ENCODE data around the gene G6PD.
A peak's percentile ranks its signal among the peaks of the same experiment; 100 is the strongest.
"Not testable (repeated sequence)": the region's sequence is repeated elsewhere in the genome, so short reads cannot be mapped to it uniquely, and the experiment has no call there.

Gene G6PD

DNA sequence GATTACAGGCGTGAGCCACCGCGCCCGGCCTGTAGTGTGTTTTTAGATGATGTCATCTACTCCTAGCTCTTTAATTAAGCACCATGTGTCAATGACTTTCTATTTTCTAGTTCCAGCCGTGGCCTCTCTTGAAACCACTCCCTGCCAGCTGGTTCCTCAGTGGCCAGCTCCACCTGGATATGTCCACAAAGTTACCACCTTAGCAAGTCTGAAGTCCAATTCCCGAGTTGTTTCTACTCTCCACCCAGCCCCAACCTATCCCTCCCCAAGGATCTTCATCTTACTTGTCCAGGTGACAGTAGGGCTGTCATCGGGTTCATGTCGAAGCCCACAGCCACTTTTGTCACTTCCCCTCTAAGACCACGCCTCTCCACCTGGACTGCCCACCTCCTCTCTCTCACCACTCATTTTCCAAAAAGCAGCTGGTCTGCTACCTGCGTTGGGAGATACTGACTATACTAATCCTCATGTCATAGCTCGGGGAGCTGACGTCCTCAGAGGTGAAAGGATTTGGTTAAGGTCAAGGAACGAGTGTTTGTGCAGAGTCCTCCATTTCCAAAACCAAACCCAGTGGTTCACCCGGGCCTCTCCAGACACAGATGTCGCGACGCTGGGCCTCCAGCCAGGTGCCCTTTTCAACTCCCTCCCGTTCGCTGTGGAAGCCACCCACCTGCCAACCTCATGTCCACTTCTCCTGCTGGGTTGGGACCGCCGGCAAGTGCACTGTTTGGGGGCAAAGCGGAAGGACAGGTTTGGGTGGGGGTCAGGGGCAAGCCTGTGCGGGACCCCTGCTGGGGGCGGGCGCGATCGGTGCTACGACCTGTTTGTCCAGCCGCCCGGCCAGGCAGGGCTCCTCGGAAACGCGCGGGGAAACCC, 31.3 kb downstream of the G6PD start:
- no peak for DNase-seq (ENCODE audit: low spot score)

- no peak for DNase-seq (ENCODE audit: low spot score)
Observed at GRCh38 chrX:154513716-154514115, 32.9 kb downstream of the G6PD start.

- DNase-seq (ENCODE audit: low spot score): no peak
Observed at GRCh38 chrX:154512879-154513553, 33.6 kb downstream of the G6PD start.

DNA sequence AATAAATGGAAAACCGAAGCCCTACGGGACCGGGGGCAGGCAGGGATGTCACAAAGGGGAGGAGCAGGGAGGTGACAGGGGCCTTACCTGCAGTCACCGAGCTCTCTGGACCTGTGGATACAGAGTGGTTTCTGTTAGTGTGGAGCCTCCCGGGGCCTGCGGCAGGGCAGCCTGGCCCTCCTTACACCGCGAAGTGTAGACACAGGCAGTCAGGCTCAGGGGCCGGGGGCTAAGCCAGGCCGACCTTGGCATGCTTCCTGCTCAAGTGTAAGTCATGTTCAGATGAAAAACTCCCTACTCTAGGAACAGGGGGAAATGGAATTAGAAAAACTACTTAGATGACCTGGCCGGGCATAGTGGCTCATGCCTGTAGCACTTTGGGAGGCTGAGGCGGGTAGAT, 34.9 kb downstream of the G6PD start:
- no peak for DNase-seq (ENCODE audit: low spot score)

- DNase-seq (ENCODE audit: low spot score): no peak
Observed at GRCh38 chrX:154509455-154509854, 37.2 kb downstream of the G6PD start.

GRCh38 chrX:154508384-154508745, 38.3 kb downstream of the G6PD start:
- no peak for DNase-seq (ENCODE audit: low spot score)

GRCh38 chrX:154507673-154508383, 38.8 kb downstream of the G6PD start:
- DNase-seq (ENCODE audit: low spot score): no peak

GRCh38 chrX:154506483-154507332, 39.9 kb downstream of the G6PD start:
- no peak for DNase-seq (ENCODE audit: low spot score)

GRCh38 chrX:154505734-154506133, 40.9 kb downstream of the G6PD start:
- DNase-seq (ENCODE audit: low spot score): no peak

GRCh38 chrX:154502989-154503388, 43.7 kb downstream of the G6PD start:
- DNase-seq (ENCODE audit: low spot score): no peak

GRCh38 chrX:154502098-154502497, 44.5 kb downstream of the G6PD start:
- DNase-seq (ENCODE audit: low spot score): no peak

DNA sequence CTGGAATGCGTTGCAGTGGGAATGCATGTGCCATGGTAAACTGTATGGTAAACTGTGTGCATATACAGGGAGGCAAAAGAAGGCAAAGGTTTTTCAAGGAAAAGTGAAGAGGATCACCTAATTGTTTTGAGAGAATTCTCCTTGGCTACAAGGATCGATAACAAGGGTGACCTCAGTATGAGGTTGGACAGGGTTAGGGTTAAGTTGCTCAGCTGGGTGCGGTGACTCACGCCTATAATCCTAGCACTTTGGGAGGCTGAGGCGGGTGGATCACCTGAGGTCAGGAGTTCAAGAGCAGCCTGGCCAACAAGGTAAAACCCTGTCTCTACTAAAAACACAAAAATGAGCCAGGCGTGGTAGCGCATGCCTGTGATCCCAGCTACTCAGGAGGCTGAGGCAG, 45.2 kb downstream of the G6PD start:
- DNase-seq (ENCODE audit: low spot score): not testable (repeated sequence)

GRCh38 chrX:154496591-154497137, 50.0 kb downstream of the G6PD start:
- DNase-seq (ENCODE audit: low spot score): not testable (repeated sequence)

DNA sequence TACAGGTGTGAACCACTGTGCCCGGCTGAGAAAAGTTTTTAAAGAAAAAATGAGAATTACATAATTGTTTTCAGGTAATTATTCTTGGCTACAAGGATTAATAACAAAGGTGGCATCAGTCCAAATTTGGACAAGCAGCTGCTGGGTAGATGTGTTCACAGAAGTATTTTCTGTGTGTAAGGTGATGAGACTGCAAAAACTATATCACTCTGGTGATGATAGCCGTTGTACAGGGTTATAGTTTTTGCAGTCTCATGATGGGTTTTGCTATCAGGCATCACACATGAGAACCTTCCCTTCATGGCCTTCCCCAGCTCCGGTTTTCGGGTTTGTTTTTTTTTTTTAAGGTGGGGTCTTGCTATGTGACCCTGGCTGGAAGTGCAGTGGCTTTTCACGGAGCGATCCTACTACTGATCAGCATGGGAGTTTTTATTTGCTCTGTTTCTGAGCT, 51.1 kb downstream of the G6PD start:
- DNase-seq (ENCODE audit: low spot score): no peak

GRCh38 chrX:154494715-154495114, 51.9 kb downstream of the G6PD start:
- DNase-seq (ENCODE audit: low spot score): no peak

GRCh38 chrX:154490414-154491083, 56.1 kb downstream of the G6PD start, which contains the start of gene SLC10A3:
SLC10A3 (minus strand) TSS chrX:154490629; CDS start chrX:154488940, 1,689 bp downstream.
- DNase-seq (ENCODE audit: low spot score): peak; percentile 92

DNA sequence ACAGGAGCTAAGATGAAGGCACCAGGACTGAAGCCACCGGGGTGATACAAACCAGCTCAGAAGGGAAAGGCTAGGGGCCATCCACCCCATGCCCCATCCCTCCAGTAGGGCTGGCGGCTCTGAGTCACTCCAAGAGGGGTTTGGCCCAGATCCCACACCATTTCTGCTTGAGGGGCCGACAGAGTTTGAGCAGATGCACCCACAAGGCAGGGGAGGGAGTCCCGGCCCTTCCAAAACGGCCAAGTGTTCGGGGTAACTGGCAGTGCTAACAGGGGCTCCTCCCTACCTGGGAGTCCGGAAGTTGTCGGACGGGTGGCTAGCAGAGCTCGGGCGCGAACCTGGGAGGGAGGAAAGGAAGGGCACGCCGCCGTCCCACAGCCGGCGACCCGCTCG, 56.6 kb downstream of the G6PD start:
- peak; percentile 30 for DNase-seq (ENCODE audit: low spot score)

- DNase-seq (ENCODE audit: low spot score): no peak
Observed at GRCh38 chrX:154489182-154489581, 57.5 kb downstream of the G6PD start.

GRCh38 chrX:154488336-154489075, 58.1 kb downstream of the G6PD start:
- no peak for DNase-seq (ENCODE audit: low spot score)
